NCI-H128 (cell line): ENCODE data around the gene CCK.

Experiments
- DNase-seq: peaks from one replicate; lab custom pipeline; 2025; ENCODE audit not compliant: unreplicated experiment; lab: John Stamatoyannopoulos, UW

Gene CCK

GRCh38 chr3:42269647-42270046 is 3.7 kb upstream of the CCK start:
- no peak for DNase-seq

GRCh38 chr3:42267878-42268277 is 1.9 kb upstream of the CCK start:
- DNase-seq = no peak

- DNase-seq = no peak
These were observed 660 bp downstream of the CCK start for GRCh38 chr3:42265059-42265991.

GRCh38 chr3:42264399-42265058 is 1.5 kb downstream of the CCK start:
- DNase-seq = no peak

GRCh38 chr3:42263354-42264346 is 2.3 kb downstream of the CCK start:
- no peak for DNase-seq

GRCh38 chr3:42262525-42262924 is 3.5 kb downstream of the CCK start:
- no peak for DNase-seq

GRCh38 chr3:42257007-42257406 is 9.0 kb downstream of the CCK start:
- DNase-seq = no peak

GRCh38 chr3:42256135-42256819 is 9.7 kb downstream of the CCK start:
- no peak for DNase-seq

- no peak for DNase-seq
These were observed 11.4 kb downstream of the CCK start for GRCh38 chr3:42254566-42254965.

GRCh38 chr3:42250761-42251160 is 15.2 kb downstream of the CCK start:
- no peak for DNase-seq

GRCh38 chr3:42247576-42248027 is 18.4 kb downstream of the CCK start:
- no peak for DNase-seq

- DNase-seq = no peak
These were observed 19.9 kb downstream of the CCK start for GRCh38 chr3:42246091-42246490.

GRCh38 chr3:42236611-42237010 is 29.4 kb downstream of the CCK start:
- no peak for DNase-seq

- DNase-seq = no peak
These were observed 30.5 kb downstream of the CCK start for GRCh38 chr3:42235532-42235931.

- no peak for DNase-seq
These were observed 35.1 kb downstream of the CCK start for GRCh38 chr3:42230860-42231259.

- no peak for DNase-seq
These were observed 35.9 kb downstream of the CCK start for GRCh38 chr3:42229942-42230688.

GRCh38 chr3:42229266-42229941 is 36.6 kb downstream of the CCK start:
- DNase-seq = no peak

GRCh38 chr3:42228796-42229195 is 37.2 kb downstream of the CCK start:
- DNase-seq = no peak
